Stimulated activated naive CD8-positive, alpha-beta T cell treated with anti-CD3 and anti-CD28 coated beads, Interleukin-15, Interleukin-2, amounts not matched to agents 100 ng/mL and 50 ng/mL, for 24 hours (primary cell): Measurements from ENCODE around the gene SLC35D3.

Experiments
- H3K27ac Mint-ChIP-seq: one replicate; pipeline ENCODE4 v1.8.0; 2021; ENCODE audit warnings: mild to moderate bottlenecking, mixed read lengths
- H3K27me3 Mint-ChIP-seq: one replicate; pipeline ENCODE4 v1.8.0; 2021; ENCODE audit warnings: mixed read lengths
- H3K36me3 Mint-ChIP-seq: one replicate; pipeline ENCODE4 v1.8.0; 2021; ENCODE audit warnings: low read depth, mixed read lengths
- H3K4me1 Mint-ChIP-seq: one replicate; pipeline ENCODE4 v1.8.0; 2021; ENCODE audit warnings: low read depth, mixed read lengths
- H3K4me3 Mint-ChIP-seq: one replicate; pipeline ENCODE4 v1.8.0; 2021; ENCODE audit warnings: mild to moderate bottlenecking, mixed read lengths
- H3K9me3 Mint-ChIP-seq: one replicate; pipeline ENCODE4 v1.8.0; 2021; ENCODE audit warnings: mixed read lengths

Gene SLC35D3

GRCh38 chr6:136914947-136915346 lies 7.2 kb upstream of the SLC35D3 start:
- Mint-ChIP-seq H3K27ac (no peak overlapping the region), H3K36me3 (peaks cover 39% of the 10 kb centered on the region), H3K9me3 (no peaks in the 10 kb centered on the region), H3K27me3 (peaks cover 16% of the 10 kb centered on the region), H3K4me1 (peaks cover 4% of the 10 kb centered on the region), H3K4me3 (no peak overlapping the region)

GRCh38 chr6:136918706-136919105 lies 3.4 kb upstream of the SLC35D3 start:
- Mint-ChIP-seq H3K9me3 (no peaks in the 10 kb centered on the region), H3K27me3 (peaks cover 34% of the 10 kb centered on the region), H3K4me3 (no peak overlapping the region), H3K27ac (no peak overlapping the region), H3K4me1 (peaks cover 25% of the 10 kb centered on the region), H3K36me3 (peaks cover 8% of the 10 kb centered on the region)

- H3K27me3 Mint-ChIP-seq = peaks cover 46% of the 10 kb centered on the region
- H3K9me3 Mint-ChIP-seq = no peaks in the 10 kb centered on the region
- H3K27ac Mint-ChIP-seq = no peak overlapping the region
- H3K36me3 Mint-ChIP-seq = peaks cover 6% of the 10 kb centered on the region
- H3K4me1 Mint-ChIP-seq = peaks cover 32% of the 10 kb centered on the region
- H3K4me3 Mint-ChIP-seq = peak overlapping the region; percentile 73
These were observed 1.9 kb upstream of the SLC35D3 start for GRCh38 chr6:136920216-136920615.

GRCh38 chr6:136920671-136921380 lies 1.3 kb upstream of the SLC35D3 start:
- Mint-ChIP-seq H3K27ac (no peak overlapping the region), H3K4me1 (peaks cover 32% of the 10 kb centered on the region), H3K9me3 (no peaks in the 10 kb centered on the region), H3K27me3 (peaks cover 46% of the 10 kb centered on the region), H3K4me3 (peak overlapping the region; percentile 73), H3K36me3 (no peaks in the 10 kb centered on the region)

- Mint-ChIP-seq H3K4me3 (peak overlapping the region; percentile 73), H3K4me1 (peaks cover 32% of the 10 kb centered on the region), H3K9me3 (no peaks in the 10 kb centered on the region), H3K36me3 (no peaks in the 10 kb centered on the region), H3K27ac (no peak overlapping the region), H3K27me3 (peaks cover 50% of the 10 kb centered on the region)
These were observed 643 bp upstream of the SLC35D3 start for GRCh38 chr6:136921381-136921935.

GRCh38 chr6:136922685-136923006 lies 545 bp downstream of the SLC35D3 start:
- peaks cover 32% of the 10 kb centered on the region for H3K4me1 Mint-ChIP-seq
- no peak overlapping the region for H3K27ac Mint-ChIP-seq
- H3K4me3 Mint-ChIP-seq = peak overlapping the region; percentile 81
- no peaks in the 10 kb centered on the region for H3K36me3 Mint-ChIP-seq
- peaks cover 59% of the 10 kb centered on the region for H3K27me3 Mint-ChIP-seq
- no peaks in the 10 kb centered on the region for H3K9me3 Mint-ChIP-seq

- Mint-ChIP-seq H3K4me1 (peaks cover 32% of the 10 kb centered on the region), H3K27ac (no peak overlapping the region), H3K36me3 (no peaks in the 10 kb centered on the region), H3K9me3 (no peaks in the 10 kb centered on the region), H3K27me3 (peaks cover 59% of the 10 kb centered on the region), H3K4me3 (peak overlapping the region; percentile 68)
These were observed 1.2 kb downstream of the SLC35D3 start for GRCh38 chr6:136923116-136923953.

GRCh38 chr6:136923954-136924673 lies 2.0 kb downstream of the SLC35D3 start:
- H3K27ac Mint-ChIP-seq = no peak overlapping the region
- peaks cover 32% of the 10 kb centered on the region for H3K4me1 Mint-ChIP-seq
- H3K36me3 Mint-ChIP-seq = no peaks in the 10 kb centered on the region
- H3K27me3 Mint-ChIP-seq = peaks cover 51% of the 10 kb centered on the region
- H3K9me3 Mint-ChIP-seq = no peaks in the 10 kb centered on the region
- H3K4me3 Mint-ChIP-seq = peak overlapping the region; percentile 68

GRCh38 chr6:136926383-136926782 lies 4.3 kb downstream of the SLC35D3 start:
- no peaks in the 10 kb centered on the region for H3K36me3 Mint-ChIP-seq
- no peak overlapping the region for H3K27ac Mint-ChIP-seq
- peaks cover 14% of the 10 kb centered on the region for H3K4me1 Mint-ChIP-seq
- H3K4me3 Mint-ChIP-seq = no peak overlapping the region
- peaks cover 44% of the 10 kb centered on the region for H3K27me3 Mint-ChIP-seq
- no peaks in the 10 kb centered on the region for H3K9me3 Mint-ChIP-seq

- Mint-ChIP-seq H3K4me1 (peaks cover 13% of the 10 kb centered on the region), H3K9me3 (no peaks in the 10 kb centered on the region), H3K27ac (no peak overlapping the region), H3K27me3 (peaks cover 44% of the 10 kb centered on the region), H3K4me3 (no peak overlapping the region), H3K36me3 (no peaks in the 10 kb centered on the region)
These were observed 5.2 kb downstream of the SLC35D3 start for GRCh38 chr6:136927292-136927691.

GRCh38 chr6:136930528-136930927 lies 8.4 kb downstream of the SLC35D3 start:
- H3K4me3 Mint-ChIP-seq = no peak overlapping the region
- peaks cover 49% of the 10 kb centered on the region for H3K27me3 Mint-ChIP-seq
- no peaks in the 10 kb centered on the region for H3K4me1 Mint-ChIP-seq
- no peak overlapping the region for H3K27ac Mint-ChIP-seq
- no peaks in the 10 kb centered on the region for H3K9me3 Mint-ChIP-seq
- no peaks in the 10 kb centered on the region for H3K36me3 Mint-ChIP-seq

GRCh38 chr6:136932599-136932998 lies 10.5 kb downstream of the SLC35D3 start:
- H3K4me1 Mint-ChIP-seq = no peaks in the 10 kb centered on the region
- no peak overlapping the region for H3K4me3 Mint-ChIP-seq
- H3K36me3 Mint-ChIP-seq = no peaks in the 10 kb centered on the region
- no peak overlapping the region for H3K27ac Mint-ChIP-seq
- H3K27me3 Mint-ChIP-seq = peaks cover 50% of the 10 kb centered on the region
- H3K9me3 Mint-ChIP-seq = no peaks in the 10 kb centered on the region

- H3K4me3 Mint-ChIP-seq = no peak overlapping the region
- no peaks in the 10 kb centered on the region for H3K36me3 Mint-ChIP-seq
- H3K27ac Mint-ChIP-seq = no peak overlapping the region
- H3K9me3 Mint-ChIP-seq = peaks cover 13% of the 10 kb centered on the region
- H3K4me1 Mint-ChIP-seq = peaks cover 6% of the 10 kb centered on the region
- H3K27me3 Mint-ChIP-seq = peaks cover 26% of the 10 kb centered on the region
These were observed 23.0 kb downstream of the SLC35D3 start for GRCh38 chr6:136945072-136945471.

GRCh38 chr6:136945711-136946121 lies 23.6 kb downstream of the SLC35D3 start:
- H3K27ac Mint-ChIP-seq = no peak overlapping the region

GRCh38 chr6:136947037-136947436 lies 24.9 kb downstream of the SLC35D3 start:
- no peaks in the 10 kb centered on the region for H3K36me3 Mint-ChIP-seq
- H3K4me3 Mint-ChIP-seq = no peak overlapping the region
- peaks cover 6% of the 10 kb centered on the region for H3K4me1 Mint-ChIP-seq
- no peak overlapping the region for H3K27ac Mint-ChIP-seq
- H3K27me3 Mint-ChIP-seq = peaks cover 22% of the 10 kb centered on the region
- peaks cover 9% of the 10 kb centered on the region for H3K9me3 Mint-ChIP-seq

More at GRCh38 chr6:136945711-136946121, 23.6 kb downstream of the SLC35D3 start:
- Mint-ChIP-seq H3K27me3 (peaks cover 26% of the 10 kb centered on the region), H3K9me3 (peaks cover 13% of the 10 kb centered on the region), H3K4me1 (peaks cover 6% of the 10 kb centered on the region), H3K36me3 (no peaks in the 10 kb centered on the region), H3K4me3 (no peak overlapping the region)
